ENCODE data around the gene SLC18A3.

Gene SLC18A3

GRCh38 chr10:49572594-49573114, 37.5 kb upstream of the SLC18A3 start:
- no peak for TF ChIP-seq NFIC (IDR thresholded peaks at IDR 0.05)
- no peak for TF ChIP-seq FOXM1 (IDR thresholded peaks at IDR 0.05; ENCODE audit: borderline replicate concordance, low read depth)
- no peak for TF ChIP-seq TAF1 (IDR thresholded peaks at IDR 0.05; ENCODE audit: low read depth)

- TF ChIP-seq TAF1 (IDR thresholded peaks at IDR 0.05; ENCODE audit: low read depth) (no peak), NFIC (IDR thresholded peaks at IDR 0.05) (no peak), CREB1 (IDR thresholded peaks at IDR 0.05; ENCODE audit: low read depth) (no peak), TEAD4 (IDR thresholded peaks at IDR 0.05) (no peak), EP300 (IDR thresholded peaks at IDR 0.05; ENCODE audit: borderline replicate concordance) (no peak), EGR1 (IDR thresholded peaks at IDR 0.05) (no peak), YY1 (IDR thresholded peaks at IDR 0.05; ENCODE audit: low read depth) (no peak), ZBTB7A (IDR thresholded peaks at IDR 0.05; ENCODE audit: low read depth) (no peak), TCF12 (IDR thresholded peaks at IDR 0.05; ENCODE audit: low read depth) (no peak), FOXM1 (IDR thresholded peaks at IDR 0.05; ENCODE audit: borderline replicate concordance, low read depth) (no peak), RAD21 (IDR thresholded peaks at IDR 0.05; ENCODE audit: low read depth) (no peak), CEBPB (IDR thresholded peaks at IDR 0.05) (no peak)
- TF ChIP-seq, protein P1, sequence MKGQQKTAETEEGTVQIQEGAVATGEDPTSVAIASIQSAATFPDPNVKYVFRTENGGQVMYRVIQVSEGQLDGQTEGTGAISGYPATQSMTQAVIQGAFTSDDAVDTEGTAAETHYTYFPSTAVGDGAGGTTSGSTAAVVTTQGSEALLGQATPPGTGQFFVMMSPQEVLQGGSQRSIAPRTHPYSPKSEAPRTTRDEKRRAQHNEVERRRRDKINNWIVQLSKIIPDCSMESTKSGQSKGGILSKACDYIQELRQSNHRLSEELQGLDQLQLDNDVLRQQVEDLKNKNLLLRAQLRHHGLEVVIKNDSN (IDR thresholded peaks at IDR 0.05) = no peak
- TF ChIP-seq, protein P2, sequence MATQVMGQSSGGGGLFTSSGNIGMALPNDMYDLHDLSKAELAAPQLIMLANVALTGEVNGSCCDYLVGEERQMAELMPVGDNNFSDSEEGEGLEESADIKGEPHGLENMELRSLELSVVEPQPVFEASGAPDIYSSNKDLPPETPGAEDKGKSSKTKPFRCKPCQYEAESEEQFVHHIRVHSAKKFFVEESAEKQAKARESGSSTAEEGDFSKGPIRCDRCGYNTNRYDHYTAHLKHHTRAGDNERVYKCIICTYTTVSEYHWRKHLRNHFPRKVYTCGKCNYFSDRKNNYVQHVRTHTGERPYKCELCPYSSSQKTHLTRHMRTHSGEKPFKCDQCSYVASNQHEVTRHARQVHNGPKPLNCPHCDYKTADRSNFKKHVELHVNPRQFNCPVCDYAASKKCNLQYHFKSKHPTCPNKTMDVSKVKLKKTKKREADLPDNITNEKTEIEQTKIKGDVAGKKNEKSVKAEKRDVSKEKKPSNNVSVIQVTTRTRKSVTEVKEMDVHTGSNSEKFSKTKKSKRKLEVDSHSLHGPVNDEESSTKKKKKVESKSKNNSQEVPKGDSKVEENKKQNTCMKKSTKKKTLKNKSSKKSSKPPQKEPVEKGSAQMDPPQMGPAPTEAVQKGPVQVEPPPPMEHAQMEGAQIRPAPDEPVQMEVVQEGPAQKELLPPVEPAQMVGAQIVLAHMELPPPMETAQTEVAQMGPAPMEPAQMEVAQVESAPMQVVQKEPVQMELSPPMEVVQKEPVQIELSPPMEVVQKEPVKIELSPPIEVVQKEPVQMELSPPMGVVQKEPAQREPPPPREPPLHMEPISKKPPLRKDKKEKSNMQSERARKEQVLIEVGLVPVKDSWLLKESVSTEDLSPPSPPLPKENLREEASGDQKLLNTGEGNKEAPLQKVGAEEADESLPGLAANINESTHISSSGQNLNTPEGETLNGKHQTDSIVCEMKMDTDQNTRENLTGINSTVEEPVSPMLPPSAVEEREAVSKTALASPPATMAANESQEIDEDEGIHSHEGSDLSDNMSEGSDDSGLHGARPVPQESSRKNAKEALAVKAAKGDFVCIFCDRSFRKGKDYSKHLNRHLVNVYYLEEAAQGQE (IDR thresholded peaks at IDR 0.05; ENCODE audit: low read depth) = no peak
- TF ChIP-seq, protein P3, sequence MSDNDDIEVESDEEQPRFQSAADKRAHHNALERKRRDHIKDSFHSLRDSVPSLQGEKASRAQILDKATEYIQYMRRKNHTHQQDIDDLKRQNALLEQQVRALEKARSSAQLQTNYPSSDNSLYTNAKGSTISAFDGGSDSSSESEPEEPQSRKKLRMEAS (IDR thresholded peaks at IDR 0.05) = no peak
Measured at GRCh38 chr10:49575489-49576072, 34.5 kb upstream of the SLC18A3 start.

DNA sequence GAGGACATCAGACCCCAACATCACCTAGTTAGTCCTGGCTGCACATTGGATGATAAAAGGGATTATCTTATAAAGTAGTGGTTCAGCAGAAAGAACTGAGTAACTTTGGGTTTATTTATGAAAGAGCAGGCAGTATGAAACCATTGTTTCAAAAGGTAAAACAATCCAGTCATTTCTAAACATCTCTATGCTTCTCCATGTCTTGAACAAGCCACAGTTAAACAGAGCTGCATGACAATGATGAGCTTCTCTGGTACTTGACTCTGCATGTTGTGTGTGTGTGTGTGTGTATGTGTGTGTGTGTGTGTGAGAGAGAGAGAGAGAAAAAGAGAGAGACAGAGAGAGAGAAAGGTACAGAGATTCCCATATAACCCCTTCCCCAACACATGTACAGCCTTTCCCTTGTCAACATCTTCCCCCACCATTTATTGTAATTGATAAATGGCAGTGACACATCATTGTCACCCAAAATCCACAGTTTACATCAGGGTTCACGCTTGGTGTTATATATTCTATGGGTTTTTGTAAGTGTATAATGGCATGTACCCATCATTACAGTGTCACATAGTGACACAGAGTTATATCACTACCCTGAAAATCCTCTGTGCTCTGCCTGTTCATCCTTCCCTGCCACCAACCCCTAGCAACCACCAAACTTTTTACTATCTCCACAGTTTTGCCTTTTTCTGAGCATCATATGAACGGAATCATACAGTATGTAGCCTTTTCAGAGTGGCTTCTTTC, 32.8 kb upstream of the SLC18A3 start:
- TF ChIP-seq TAF1 (IDR thresholded peaks at IDR 0.05; ENCODE audit: low read depth) (no peak), EGR1 (IDR thresholded peaks at IDR 0.05) (no peak), ZBTB7A (IDR thresholded peaks at IDR 0.05; ENCODE audit: low read depth) (no peak), TCF12 (IDR thresholded peaks at IDR 0.05; ENCODE audit: low read depth) (no peak), EP300 (IDR thresholded peaks at IDR 0.05; ENCODE audit: borderline replicate concordance) (no peak), NFIC (IDR thresholded peaks at IDR 0.05) (no peak), TEAD4 (IDR thresholded peaks at IDR 0.05) (no peak), YY1 (IDR thresholded peaks at IDR 0.05; ENCODE audit: low read depth) (no peak)
- TF ChIP-seq, protein P3 (IDR thresholded peaks at IDR 0.05) = no peak

DNA sequence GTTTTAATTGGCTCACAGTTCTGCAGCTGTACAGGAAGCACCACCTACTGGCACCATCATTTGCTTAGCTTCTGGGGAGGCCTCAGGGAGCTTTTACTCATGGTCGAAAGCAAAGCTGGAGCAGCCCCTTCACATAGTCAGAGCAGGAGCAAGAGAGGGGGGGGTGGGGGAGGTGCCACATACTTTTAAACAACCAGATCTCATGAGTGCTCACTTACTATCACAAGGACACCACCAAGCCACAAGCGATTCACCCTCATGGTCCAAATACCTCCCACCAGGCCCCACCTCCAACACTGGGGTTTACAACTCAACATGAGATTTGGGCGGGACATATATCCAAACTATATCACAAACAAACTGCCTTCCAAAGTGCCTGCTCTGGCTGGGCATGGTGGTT, 31.7 kb upstream of the SLC18A3 start:
- TF ChIP-seq TAF1 (IDR thresholded peaks at IDR 0.05; ENCODE audit: low read depth) = no peak
- TF ChIP-seq CREB1 (IDR thresholded peaks at IDR 0.05; ENCODE audit: low read depth) = no peak
- no peak for TF ChIP-seq FOXM1 (IDR thresholded peaks at IDR 0.05; ENCODE audit: borderline replicate concordance, low read depth)
- no peak for TF ChIP-seq EGR1 (IDR thresholded peaks at IDR 0.05)
- TF ChIP-seq, protein P2 (IDR thresholded peaks at IDR 0.05; ENCODE audit: low read depth) = no peak
- TF ChIP-seq EP300 (IDR thresholded peaks at IDR 0.05; ENCODE audit: borderline replicate concordance) = no peak
- TF ChIP-seq, protein P3 (IDR thresholded peaks at IDR 0.05) = no peak
- TF ChIP-seq, protein P1 (IDR thresholded peaks at IDR 0.05) = no peak
- TF ChIP-seq CEBPB (IDR thresholded peaks at IDR 0.05) = no peak
- TF ChIP-seq ZBTB7A (IDR thresholded peaks at IDR 0.05; ENCODE audit: low read depth) = no peak
- no peak for TF ChIP-seq RAD21 (IDR thresholded peaks at IDR 0.05; ENCODE audit: low read depth)
- TF ChIP-seq NFIC (IDR thresholded peaks at IDR 0.05) = no peak
- TF ChIP-seq TCF12 (IDR thresholded peaks at IDR 0.05; ENCODE audit: low read depth) = no peak
- TF ChIP-seq YY1 (IDR thresholded peaks at IDR 0.05; ENCODE audit: low read depth) = no peak
- no peak for TF ChIP-seq TEAD4 (IDR thresholded peaks at IDR 0.05)

GRCh38 chr10:49579621-49580020, 30.5 kb upstream of the SLC18A3 start:
- TF ChIP-seq EP300 (IDR thresholded peaks at IDR 0.05; ENCODE audit: borderline replicate concordance) (peak; percentile 93), RAD21 (IDR thresholded peaks at IDR 0.05; ENCODE audit: low read depth) (no peak), ZBTB7A (IDR thresholded peaks at IDR 0.05; ENCODE audit: low read depth) (no peak), TCF12 (IDR thresholded peaks at IDR 0.05; ENCODE audit: low read depth) (peak; percentile 89), FOXM1 (IDR thresholded peaks at IDR 0.05; ENCODE audit: borderline replicate concordance, low read depth) (peak; percentile 93), NFIC (IDR thresholded peaks at IDR 0.05) (peak; percentile 85), CEBPB (IDR thresholded peaks at IDR 0.05) (peak; percentile 54), YY1 (IDR thresholded peaks at IDR 0.05; ENCODE audit: low read depth) (no peak), TEAD4 (IDR thresholded peaks at IDR 0.05) (peak; percentile 89), CREB1 (IDR thresholded peaks at IDR 0.05; ENCODE audit: low read depth) (no peak), TAF1 (IDR thresholded peaks at IDR 0.05; ENCODE audit: low read depth) (no peak), EGR1 (IDR thresholded peaks at IDR 0.05) (no peak)
- TF ChIP-seq, protein P1 (IDR thresholded peaks at IDR 0.05) = no peak
- TF ChIP-seq, protein P3 (IDR thresholded peaks at IDR 0.05) = peak; percentile 50
- TF ChIP-seq, protein P2 (IDR thresholded peaks at IDR 0.05; ENCODE audit: low read depth) = no peak; the same call in 1 of the 2 replicates
